HG03025 (cell line): ENCODE results near the gene GAB2.
"Not testable (repeated sequence)": the region's sequence is repeated elsewhere in the genome, so short reads cannot be mapped to it uniquely, and the experiment has no call there.

Source experiments
- ATAC-seq: cut with Tn5 transposase; IDR thresholded peaks from one replicate; pipeline ENCODE4 v1.9.1; 2021; ENCODE audit warnings: mild to moderate bottlenecking, moderate library complexity; ENCODE audit not compliant: unreplicated experiment, low FRiP score

The GAB2 gene

DNA sequence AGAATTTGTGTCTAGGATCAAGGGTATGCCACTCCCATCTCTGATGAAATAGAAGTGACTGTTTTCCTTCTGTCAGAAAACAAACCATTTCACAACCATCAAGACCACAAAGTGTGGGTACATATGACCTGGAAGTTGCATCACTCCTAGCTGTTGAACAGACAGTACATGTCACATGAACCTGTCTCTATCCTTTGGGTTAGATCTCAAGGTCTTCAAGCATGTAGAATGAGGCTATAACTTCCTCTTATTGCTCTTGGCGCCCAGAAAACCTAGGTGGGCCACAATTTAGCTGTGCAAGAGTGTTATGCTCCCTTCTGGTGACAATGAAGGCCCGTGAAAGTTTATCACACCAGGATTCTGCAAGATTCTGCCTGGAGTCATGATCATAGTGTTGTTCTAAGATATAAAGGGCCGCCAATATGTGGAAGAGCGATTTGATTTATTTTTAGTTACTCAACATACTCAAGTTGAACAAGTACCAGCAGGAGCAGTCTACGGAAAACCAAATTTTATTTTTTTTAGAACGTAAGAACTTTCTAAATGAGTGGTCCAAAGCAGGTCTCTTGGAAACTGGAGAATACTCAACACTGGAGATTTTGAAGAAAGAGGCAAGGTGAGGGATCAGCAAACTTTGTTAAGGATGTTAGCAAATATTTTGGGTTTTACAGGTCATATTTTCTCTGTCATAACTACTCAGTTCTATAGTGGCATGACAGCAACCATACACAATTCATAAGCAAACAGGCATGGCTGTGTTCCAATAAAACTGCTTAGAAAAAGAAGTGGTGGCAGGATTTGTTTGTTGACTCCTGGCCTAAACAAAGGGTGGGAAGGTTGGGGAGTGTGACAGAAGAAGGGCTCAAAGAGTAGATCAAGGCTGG is 127.1 kb downstream of the GAB2 start:
- no peak for ATAC-seq

- no peak for ATAC-seq
Measured at GRCh38 chr11:78289552-78290292, 127.9 kb downstream of the GAB2 start.

DNA sequence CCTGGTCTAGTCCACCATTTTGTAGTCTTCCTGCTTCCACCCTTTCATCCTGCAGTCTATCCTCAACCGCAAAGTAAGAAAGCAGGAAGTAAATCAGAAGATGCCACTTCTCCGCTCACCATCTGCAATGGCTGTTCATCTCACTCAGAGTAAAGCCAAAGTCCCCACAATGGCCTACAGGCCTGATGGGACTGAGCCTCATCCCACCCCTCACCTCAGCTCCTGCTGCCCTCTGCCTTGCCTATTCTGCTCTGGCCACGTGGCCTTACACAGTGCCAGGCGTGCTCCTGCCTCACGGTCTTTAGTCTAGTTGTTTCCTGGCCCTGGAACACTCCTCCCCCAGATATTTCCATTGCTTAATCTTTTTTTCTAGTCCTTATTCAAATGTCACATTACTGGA is 133.4 kb downstream of the GAB2 start:
- no peak for ATAC-seq

GRCh38 chr11:78282821-78283220 is 134.8 kb downstream of the GAB2 start:
- ATAC-seq: no peak

DNA sequence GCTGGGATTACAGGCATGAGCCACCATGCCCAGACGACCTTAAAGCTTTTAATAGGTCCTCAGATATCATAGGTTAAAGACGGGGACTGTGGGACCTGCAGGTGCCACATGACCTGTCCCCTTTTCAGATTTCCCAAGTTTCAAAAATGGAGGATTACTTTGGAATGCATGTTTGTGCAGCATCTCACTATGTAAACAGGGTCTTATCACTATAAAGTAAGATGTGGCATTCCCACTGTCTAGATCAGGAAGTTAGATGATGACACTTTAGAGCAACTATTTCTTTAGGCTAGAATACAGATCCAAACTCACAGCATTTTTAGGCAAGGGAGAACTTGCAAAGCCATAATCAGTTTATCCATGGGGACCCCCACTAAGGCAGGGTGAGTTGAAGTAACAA is 136.1 kb downstream of the GAB2 start:
- no peak for ATAC-seq

GRCh38 chr11:78277314-78277994 is 140.2 kb downstream of the GAB2 start:
- no peak for ATAC-seq

- no peak for ATAC-seq
Measured at GRCh38 chr11:78276311-78276710, 141.3 kb downstream of the GAB2 start.

GRCh38 chr11:78274739-78275138 is 142.9 kb downstream of the GAB2 start:
- no peak for ATAC-seq

GRCh38 chr11:78272625-78273269 is 144.9 kb downstream of the GAB2 start:
- not testable (repeated sequence) for ATAC-seq

- ATAC-seq: not testable (repeated sequence)
Measured at GRCh38 chr11:78271801-78272200, 145.8 kb downstream of the GAB2 start.

- ATAC-seq: no peak
Measured at GRCh38 chr11:78270971-78271370, 146.6 kb downstream of the GAB2 start.

GRCh38 chr11:78269806-78270205 is 147.8 kb downstream of the GAB2 start:
- ATAC-seq: no peak

DNA sequence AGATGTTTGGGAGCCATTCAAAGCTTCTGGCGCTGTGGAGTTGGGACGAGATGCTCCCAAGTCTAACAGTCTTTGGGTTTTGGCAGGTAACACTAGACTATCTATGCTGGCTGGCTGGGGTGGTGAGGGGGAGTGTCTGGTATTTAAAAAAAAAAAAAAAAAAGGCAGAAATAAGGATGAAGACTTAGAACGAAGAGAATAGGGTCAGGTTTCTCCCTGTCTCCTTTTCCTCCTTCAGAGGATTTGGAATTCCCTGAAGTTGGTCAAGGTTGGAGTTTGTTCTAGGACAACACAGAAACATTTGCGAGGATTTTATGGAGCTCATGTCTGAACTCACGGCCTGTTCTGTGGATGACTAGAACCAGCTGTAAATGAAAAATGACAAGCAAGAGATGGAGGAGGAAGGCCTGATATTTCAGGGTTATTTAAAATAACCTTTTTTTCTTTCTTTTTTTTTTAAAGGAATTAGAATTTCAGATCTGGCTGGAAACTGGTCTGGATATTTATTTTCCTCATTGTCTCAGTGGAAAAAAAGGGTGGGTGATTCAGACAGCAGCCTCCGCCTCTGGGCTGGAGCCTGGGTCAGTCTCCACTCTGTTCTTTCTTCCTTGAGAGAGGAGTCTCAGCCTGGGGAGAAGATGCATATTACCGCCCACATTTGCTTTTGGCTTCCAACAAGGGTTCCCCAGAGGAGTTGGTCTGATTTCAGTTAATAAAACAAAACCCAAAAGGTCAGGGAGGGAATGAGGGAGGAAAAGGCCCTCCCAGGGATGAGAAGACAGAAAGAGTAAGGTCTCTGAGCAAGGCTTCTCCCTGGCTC is 148.8 kb downstream of the GAB2 start:
- no peak for ATAC-seq

DNA sequence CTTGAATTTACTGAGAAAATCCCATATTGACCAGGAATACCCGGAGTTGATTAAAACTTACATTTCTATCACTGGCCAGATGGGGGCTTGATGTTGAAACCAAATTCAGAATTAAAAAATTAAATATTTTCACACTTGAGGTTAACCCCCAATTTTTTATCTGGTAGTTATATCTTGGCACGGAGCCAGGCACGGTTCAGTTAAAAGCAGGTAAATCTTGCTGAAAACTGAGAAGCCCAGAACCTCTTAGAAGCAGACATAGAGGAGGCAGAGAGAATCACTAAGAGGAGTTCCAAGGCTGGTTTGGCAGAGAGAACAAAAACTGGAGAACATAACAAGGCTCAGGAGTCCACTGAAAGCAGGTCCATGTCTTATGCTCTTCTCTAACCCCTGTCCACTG is 151.2 kb downstream of the GAB2 start:
- ATAC-seq: no peak

- ATAC-seq: no peak
Measured at GRCh38 chr11:78265326-78265725, 152.3 kb downstream of the GAB2 start.

DNA sequence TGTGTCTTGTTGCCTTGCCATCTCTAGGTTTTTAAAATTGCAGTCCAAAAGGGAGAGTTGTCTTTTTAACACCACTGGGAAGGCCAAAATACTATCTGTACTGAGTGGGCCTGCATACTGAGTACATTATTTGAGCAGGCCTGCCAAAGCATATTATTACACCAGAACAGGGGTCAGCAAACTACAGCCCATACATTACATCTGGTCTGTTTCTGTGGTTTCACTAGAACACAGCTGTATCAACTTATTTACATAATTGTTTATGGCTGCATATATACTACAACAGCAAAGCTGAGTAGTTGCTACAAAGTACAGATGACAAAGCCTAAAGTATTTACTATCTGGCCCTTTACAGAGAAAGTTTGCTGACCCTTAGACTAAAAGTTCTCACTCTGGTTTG is 154.9 kb downstream of the GAB2 start:
- no peak for ATAC-seq

DNA sequence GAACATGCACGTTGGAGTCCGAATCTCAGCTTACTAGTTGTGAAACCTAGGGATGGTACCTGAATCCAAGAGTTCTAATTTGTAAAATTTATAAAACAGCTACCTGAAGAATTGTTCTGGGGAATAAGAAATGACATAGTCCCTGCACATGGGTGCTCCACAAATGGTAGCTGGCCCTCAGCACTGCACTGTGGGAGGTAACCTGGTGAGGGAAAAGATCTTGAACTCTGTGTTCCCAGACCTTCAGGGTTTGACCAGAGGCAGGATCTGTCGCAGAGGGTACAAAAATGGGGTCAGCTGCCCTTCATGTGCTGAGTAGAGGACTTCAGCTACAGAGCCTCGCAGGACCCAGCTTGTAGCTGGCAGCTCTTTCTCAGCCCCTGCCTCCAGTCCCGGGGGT is 155.4 kb downstream of the GAB2 start:
- no peak for ATAC-seq

DNA sequence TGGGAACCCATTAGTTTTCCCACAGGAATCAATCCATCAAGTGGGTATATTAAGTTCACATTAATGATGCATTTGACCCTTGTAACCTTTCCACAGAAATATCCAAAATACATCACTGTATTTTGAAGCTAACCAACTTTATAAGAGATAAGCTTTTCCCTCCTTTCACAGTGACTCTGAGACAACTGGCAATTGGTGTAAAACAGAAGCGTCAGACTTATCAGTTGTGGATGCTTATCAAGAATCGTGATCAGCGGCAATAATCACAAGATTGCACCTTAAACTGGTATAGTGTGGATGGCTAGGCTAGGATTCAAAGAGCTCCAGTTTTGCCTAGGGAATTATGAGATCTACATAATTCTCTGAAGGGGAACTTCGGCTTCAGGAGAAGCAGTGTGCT is 155.8 kb downstream of the GAB2 start:
- ATAC-seq: no peak

- no peak for ATAC-seq
Measured at GRCh38 chr11:78261367-78261766, 156.3 kb downstream of the GAB2 start.
